C4-2B (cell line): ENCODE measurements around the gene PALLD.

Experiments
- CTCF ChIP-seq: fragments of 450-650 bp; conservative IDR thresholded peaks from 2 replicates; pipeline ENCODE4 v1.5.1; 2017; ENCODE audit warnings: mild to moderate bottlenecking
- ZFX ChIP-seq: fragments of 450-650 bp; IDR thresholded peaks from 2 replicates; pipeline ENCODE4 v1.6.1; 2017

- peak; percentile 13; the same call in 1 of the 2 replicates for TF ChIP-seq CTCF
- TF ChIP-seq ZFX = no peak
Observed at GRCh38 chr4:168551945-168552695, 55.3 kb downstream of the PALLD start.
